ENCODE results near the gene LMO7.

The LMO7 gene

DNA sequence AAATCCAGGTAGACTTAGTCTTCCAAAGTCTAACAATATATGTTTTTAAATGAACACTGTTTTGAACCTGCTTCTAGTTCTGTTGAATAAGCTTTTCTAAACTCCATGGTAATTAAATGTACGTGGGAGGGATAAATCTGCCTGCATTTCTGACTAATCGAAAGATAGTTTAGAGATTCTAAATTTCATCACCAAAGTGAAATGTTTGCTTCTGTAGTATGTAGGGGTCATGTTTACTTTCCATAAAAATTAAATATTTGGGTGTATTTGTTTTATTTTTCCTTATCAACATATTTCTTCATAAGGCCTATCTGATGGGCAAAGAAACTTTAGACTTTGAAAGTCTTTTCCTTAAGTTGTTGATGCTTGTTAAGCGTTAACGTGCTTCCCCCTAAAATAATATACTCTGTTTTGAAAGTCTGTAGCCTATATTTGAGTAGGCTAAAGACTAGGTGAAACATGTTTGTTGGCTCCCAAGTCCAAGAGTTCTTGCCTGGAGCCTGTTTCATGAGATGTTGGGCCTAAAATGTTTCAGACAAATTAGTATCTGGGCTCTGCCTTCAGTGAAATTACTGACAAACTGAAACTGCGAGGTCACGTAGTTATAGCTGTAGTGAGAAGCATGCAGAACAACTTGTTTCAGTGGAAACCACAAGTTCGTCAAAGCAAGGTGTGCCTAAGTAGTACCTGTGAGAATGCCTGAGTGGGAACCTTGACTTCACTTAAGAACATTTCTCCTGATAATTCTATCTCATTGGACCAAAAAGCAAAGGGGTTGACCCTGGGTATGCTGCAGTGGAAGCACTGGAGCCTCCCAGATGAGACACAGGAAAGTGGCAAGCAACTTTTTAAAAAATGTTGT lies 126.2 kb downstream of the LMO7 start:
- TF ChIP-seq GABPA (IDR thresholded peaks at IDR 0.05; ENCODE audit: low read depth) (no peak), SPI1 (IDR thresholded peaks at IDR 0.05; ENCODE audit: borderline replicate concordance, low read depth) (no peak), POLR2AphosphoS5 (IDR thresholded peaks at IDR 0.05; ENCODE audit: low read depth) (no peak)
- TF ChIP-seq, protein P1, sequence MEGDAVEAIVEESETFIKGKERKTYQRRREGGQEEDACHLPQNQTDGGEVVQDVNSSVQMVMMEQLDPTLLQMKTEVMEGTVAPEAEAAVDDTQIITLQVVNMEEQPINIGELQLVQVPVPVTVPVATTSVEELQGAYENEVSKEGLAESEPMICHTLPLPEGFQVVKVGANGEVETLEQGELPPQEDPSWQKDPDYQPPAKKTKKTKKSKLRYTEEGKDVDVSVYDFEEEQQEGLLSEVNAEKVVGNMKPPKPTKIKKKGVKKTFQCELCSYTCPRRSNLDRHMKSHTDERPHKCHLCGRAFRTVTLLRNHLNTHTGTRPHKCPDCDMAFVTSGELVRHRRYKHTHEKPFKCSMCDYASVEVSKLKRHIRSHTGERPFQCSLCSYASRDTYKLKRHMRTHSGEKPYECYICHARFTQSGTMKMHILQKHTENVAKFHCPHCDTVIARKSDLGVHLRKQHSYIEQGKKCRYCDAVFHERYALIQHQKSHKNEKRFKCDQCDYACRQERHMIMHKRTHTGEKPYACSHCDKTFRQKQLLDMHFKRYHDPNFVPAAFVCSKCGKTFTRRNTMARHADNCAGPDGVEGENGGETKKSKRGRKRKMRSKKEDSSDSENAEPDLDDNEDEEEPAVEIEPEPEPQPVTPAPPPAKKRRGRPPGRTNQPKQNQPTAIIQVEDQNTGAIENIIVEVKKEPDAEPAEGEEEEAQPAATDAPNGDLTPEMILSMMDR (IDR thresholded peaks at IDR 0.05; ENCODE audit: insufficient read depth, low read length): no peak
- TF ChIP-seq, protein P2, sequence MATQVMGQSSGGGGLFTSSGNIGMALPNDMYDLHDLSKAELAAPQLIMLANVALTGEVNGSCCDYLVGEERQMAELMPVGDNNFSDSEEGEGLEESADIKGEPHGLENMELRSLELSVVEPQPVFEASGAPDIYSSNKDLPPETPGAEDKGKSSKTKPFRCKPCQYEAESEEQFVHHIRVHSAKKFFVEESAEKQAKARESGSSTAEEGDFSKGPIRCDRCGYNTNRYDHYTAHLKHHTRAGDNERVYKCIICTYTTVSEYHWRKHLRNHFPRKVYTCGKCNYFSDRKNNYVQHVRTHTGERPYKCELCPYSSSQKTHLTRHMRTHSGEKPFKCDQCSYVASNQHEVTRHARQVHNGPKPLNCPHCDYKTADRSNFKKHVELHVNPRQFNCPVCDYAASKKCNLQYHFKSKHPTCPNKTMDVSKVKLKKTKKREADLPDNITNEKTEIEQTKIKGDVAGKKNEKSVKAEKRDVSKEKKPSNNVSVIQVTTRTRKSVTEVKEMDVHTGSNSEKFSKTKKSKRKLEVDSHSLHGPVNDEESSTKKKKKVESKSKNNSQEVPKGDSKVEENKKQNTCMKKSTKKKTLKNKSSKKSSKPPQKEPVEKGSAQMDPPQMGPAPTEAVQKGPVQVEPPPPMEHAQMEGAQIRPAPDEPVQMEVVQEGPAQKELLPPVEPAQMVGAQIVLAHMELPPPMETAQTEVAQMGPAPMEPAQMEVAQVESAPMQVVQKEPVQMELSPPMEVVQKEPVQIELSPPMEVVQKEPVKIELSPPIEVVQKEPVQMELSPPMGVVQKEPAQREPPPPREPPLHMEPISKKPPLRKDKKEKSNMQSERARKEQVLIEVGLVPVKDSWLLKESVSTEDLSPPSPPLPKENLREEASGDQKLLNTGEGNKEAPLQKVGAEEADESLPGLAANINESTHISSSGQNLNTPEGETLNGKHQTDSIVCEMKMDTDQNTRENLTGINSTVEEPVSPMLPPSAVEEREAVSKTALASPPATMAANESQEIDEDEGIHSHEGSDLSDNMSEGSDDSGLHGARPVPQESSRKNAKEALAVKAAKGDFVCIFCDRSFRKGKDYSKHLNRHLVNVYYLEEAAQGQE (IDR thresholded peaks at IDR 0.05; ENCODE audit: insufficient replicate concordance, low read depth): no peak
- no peak for DNase-seq (ENCODE audit: low read depth in 1 of 2, low spot score in 1 of 2)
- H3K4me3 ChIP-seq (replicated peaks; ENCODE audit: insufficient read depth, low read length): no peak overlapping the region
- no peaks in the 10 kb centered on the region for H3K27me3 ChIP-seq (ENCODE audit: insufficient read depth, poor library complexity, severe bottlenecking)
- no peak overlapping the region for H3K27ac ChIP-seq (replicated peaks)

DNA sequence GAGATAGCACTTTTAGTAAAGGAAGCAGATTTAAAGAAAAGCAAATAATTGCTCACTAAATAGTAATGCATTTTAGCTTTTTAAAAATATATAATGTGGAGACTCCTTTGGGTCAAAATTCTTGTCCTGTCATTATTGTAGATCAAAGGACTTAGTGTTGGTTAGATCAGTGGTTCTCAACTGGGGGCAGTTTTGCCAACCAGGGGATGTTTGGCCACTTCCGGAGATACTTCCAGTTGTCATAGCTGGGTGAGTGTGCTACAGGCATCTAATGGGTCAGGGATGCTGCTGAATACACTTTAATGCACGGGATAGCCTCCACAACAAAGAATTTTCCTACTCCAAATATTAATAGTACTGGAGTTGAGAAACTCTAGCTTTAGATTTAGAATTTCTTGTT lies 126.8 kb downstream of the LMO7 start:
- Histone ChIP-seq H3K27me3 (ENCODE audit: insufficient read depth, poor library complexity, severe bottlenecking) (no peaks in the 10 kb centered on the region), H3K4me3 (replicated peaks; ENCODE audit: insufficient read depth, low read length) (no peak overlapping the region), H3K27ac (replicated peaks) (no peak overlapping the region)
- DNase-seq (ENCODE audit: low read depth in 1 of 2, low spot score in 1 of 2): no peak
- TF ChIP-seq SPI1 (IDR thresholded peaks at IDR 0.05; ENCODE audit: borderline replicate concordance, low read depth): no peak
- TF ChIP-seq GABPA (IDR thresholded peaks at IDR 0.05; ENCODE audit: low read depth): no peak
- TF ChIP-seq, protein P2 (IDR thresholded peaks at IDR 0.05; ENCODE audit: insufficient replicate concordance, low read depth): no peak
- TF ChIP-seq POLR2AphosphoS5 (IDR thresholded peaks at IDR 0.05; ENCODE audit: low read depth): no peak
- TF ChIP-seq, protein P1 (IDR thresholded peaks at IDR 0.05; ENCODE audit: insufficient read depth, low read length): no peak

DNA sequence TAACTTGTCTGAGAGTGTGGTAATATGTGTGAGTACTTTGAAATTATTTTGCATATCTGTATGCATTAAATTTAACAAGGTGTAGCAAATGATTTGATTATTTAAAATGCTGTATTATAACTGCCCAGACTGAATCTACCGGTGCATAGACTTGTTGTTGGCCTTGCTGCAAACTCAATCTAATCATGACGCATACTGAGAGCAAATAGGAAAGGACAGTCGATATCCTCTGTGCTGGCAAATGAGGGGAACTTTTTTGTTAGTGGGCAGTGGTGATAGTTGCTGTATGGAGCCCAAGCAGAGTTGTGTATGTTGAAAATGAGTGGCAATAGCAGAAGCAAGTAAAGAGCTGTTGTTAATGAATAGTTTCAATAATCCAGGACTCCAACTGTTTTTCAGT lies 127.4 kb downstream of the LMO7 start:
- Histone ChIP-seq H3K4me3 (replicated peaks; ENCODE audit: insufficient read depth, low read length) (no peak overlapping the region), H3K27ac (replicated peaks) (no peak overlapping the region), H3K27me3 (ENCODE audit: insufficient read depth, poor library complexity, severe bottlenecking) (no peaks in the 10 kb centered on the region)
- TF ChIP-seq SPI1 (IDR thresholded peaks at IDR 0.05; ENCODE audit: borderline replicate concordance, low read depth) (no peak), POLR2AphosphoS5 (IDR thresholded peaks at IDR 0.05; ENCODE audit: low read depth) (no peak), GABPA (IDR thresholded peaks at IDR 0.05; ENCODE audit: low read depth) (no peak)
- TF ChIP-seq, protein P1 (IDR thresholded peaks at IDR 0.05; ENCODE audit: insufficient read depth, low read length): no peak
- TF ChIP-seq, protein P2 (IDR thresholded peaks at IDR 0.05; ENCODE audit: insufficient replicate concordance, low read depth): no peak
- DNase-seq (ENCODE audit: low read depth in 1 of 2, low spot score in 1 of 2): no peak
